Stimulated activated CD4-positive, alpha-beta T cell treated with anti-CD3 and anti-CD28 coated beads, Interleukin-2, amount 100 ng/mL, for 4 hours (primary cell): Measurements from ENCODE around the gene KLHL6.
A peak's percentile ranks its signal among the peaks of the same experiment; 100 is the strongest.

Source experiments
- DNase-seq: peaks from one replicate; pipeline ENCODE4 v3.0.0-alpha.2; 2020; ENCODE audit warnings: low read depth

KLHL6 gene

GRCh38 chr3:183566880-183567279 lies 11.4 kb upstream of the KLHL6 start:
- DNase-seq: no peak

GRCh38 chr3:183564046-183564445 lies 8.5 kb upstream of the KLHL6 start:
- DNase-seq: no peak

DNA sequence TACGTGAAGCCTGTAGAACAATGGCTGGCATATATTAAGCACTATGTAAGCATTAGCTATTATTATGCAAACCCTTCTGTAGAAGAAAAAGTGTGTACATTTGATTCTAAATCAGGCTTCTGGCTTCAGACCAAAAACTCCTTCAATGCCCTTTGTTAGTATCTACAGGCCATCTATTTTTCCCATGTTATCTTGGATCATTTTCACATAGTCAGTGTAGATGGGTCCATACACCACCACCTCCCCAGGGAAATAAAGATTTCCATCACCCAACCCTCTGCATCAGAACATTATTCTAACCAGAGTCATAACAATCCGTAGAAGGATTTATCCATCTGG lies 8.0 kb upstream of the KLHL6 start:
- no peak for DNase-seq

GRCh38 chr3:183560607-183561006 lies 5.1 kb upstream of the KLHL6 start:
- DNase-seq: no peak

GRCh38 chr3:183558495-183558894 lies 3.0 kb upstream of the KLHL6 start:
- no peak for DNase-seq

- DNase-seq: no peak
Measured at GRCh38 chr3:183556722-183557121, 1.2 kb upstream of the KLHL6 start.

DNA sequence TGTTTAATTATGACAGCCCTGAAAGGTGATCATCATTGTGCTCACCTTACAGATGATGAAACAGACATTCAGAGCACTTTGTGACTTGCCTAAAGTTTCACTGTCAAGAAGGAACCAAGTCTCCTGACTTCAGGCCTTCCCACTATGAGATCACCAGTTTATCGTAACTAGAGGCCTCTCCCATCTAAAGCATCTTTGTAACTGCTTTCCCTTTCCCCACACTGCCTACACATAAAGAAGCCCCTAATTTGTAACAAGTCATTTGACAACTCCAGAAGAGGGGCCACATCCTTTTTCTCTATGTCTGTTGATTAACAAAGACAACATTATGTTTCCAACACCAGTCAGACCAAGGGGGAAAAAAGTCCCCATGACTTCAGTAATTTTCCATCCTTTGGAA lies 1.1 kb downstream of the KLHL6 start:
- peak; percentile 8 for DNase-seq

DNA sequence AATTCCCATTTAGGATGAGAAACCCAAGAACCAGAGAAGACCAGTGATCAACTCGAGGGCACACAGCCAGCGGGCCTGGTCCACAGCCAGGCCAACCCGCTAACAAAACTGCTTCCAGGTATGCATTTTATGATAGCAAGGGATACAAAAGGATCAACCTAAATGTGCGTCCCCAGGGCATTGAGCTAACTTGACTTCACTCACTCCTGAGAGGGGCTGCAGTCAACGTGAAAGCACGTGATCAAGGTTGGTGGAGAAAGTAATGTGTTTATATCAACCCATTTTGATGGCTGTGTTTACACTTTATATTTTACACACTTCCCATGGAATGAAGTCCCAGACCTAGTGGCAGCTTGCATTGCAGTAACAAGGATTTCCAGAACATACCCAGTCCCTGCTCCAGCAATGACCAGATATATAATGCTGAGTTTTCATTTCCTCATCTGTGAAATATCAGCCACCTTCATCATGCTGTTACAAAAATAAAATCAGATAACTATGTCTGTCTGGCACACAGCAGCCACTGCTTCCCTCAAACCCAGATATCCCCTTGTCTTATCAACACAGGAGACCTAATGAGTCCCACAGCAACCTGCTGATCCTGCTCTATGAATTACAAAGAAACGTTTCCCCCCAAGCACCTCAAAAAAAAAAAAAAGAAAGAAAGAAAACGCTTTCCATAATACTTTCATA lies 2.0 kb downstream of the KLHL6 start:
- no peak for DNase-seq

DNA sequence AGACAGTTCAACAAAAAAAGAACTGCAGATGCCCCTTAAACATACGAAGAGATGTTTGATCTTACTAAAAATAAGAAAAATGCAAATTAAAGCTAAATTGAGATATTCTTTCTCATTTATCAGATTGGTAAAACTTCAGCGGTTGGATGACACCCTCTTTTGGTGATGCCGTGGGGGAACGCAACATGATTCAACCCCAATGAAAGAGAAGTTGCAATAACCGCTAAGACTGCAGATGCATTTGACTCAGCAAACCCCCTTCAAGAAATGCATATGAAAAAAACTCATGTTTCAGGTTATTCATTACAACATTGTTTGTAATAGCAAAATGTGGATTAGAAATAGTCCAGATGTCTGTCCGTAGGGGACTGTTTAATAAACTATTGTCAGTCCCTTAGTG lies 3.6 kb downstream of the KLHL6 start:
- no peak for DNase-seq

DNA sequence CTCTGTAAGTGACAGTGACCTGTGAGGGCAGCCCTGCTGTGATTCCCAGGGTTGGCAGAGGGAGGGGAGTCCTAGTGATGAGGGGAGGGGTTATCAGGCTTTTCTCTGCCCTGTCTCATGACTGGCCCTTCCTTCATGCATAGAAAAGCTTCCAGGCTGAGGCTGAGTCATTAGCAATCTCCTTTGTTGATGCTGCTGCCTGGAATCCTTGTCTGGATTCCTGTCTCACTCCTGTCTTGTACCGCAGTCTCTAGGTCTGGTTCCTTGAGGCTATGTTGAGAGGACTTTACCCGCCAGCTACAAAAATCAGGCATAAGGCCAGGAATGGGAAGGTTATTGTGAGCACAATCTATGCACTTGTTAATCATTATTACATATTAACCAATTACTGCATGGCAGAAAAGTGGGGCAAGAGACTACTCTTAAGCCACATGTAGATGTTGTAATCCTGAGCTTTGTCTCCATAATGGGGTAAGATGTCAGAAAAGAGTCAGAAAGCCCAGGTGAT lies 7.2 kb downstream of the KLHL6 start:
- DNase-seq: no peak

DNA sequence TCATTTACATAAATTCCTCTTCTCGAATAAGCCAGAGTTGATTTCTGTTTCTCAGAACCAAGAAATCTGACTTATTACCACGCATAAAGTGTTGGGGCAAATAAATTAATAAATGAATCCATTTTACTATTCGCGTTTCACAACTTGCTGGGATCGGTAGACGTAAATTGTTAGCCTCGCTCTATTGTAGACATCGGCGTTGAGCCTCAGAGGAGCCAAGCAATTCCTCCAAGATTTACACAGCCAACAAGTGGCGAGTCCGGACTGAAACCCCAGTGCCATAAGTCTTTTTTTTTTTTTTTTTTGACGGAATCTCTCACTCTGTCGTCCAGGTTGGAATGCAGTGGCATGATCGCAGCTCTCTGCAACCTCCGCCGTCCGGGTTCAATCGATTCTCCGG lies 8.9 kb downstream of the KLHL6 start:
- DNase-seq: no peak

- no peak for DNase-seq
Measured at GRCh38 chr3:183545708-183546107, 9.8 kb downstream of the KLHL6 start.

GRCh38 chr3:183542355-183542754 lies 13.2 kb downstream of the KLHL6 start:
- DNase-seq: no peak

DNA sequence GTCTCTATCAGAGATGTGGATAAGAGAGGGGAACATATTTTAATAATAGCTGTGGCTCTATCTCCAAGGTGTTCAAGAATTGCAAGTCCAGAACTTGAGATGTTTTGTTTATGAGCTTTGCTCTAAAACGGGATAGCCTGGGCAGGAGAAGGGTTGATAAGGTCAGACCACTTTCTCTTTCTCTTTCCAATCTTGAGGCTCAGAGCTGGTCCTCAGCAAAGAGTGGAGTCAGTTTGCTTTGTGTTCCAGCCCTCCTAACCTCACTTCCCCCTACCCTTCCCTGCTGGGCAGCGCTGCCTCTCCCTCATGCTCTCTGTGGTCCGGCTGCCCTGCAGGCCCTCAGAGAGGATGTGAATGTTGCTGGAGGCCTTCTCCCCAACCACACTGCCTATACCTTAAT lies 13.8 kb downstream of the KLHL6 start:
- no peak for DNase-seq

GRCh38 chr3:183541235-183541655 lies 14.3 kb downstream of the KLHL6 start:
- DNase-seq: no peak

- no peak for DNase-seq
Measured at GRCh38 chr3:183540501-183541234, 14.8 kb downstream of the KLHL6 start.

- no peak for DNase-seq
Measured at GRCh38 chr3:183539811-183540210, 15.7 kb downstream of the KLHL6 start.

GRCh38 chr3:183538486-183538885 lies 17.0 kb downstream of the KLHL6 start:
- DNase-seq: no peak

GRCh38 chr3:183537295-183537730 lies 18.2 kb downstream of the KLHL6 start:
- no peak for DNase-seq

DNA sequence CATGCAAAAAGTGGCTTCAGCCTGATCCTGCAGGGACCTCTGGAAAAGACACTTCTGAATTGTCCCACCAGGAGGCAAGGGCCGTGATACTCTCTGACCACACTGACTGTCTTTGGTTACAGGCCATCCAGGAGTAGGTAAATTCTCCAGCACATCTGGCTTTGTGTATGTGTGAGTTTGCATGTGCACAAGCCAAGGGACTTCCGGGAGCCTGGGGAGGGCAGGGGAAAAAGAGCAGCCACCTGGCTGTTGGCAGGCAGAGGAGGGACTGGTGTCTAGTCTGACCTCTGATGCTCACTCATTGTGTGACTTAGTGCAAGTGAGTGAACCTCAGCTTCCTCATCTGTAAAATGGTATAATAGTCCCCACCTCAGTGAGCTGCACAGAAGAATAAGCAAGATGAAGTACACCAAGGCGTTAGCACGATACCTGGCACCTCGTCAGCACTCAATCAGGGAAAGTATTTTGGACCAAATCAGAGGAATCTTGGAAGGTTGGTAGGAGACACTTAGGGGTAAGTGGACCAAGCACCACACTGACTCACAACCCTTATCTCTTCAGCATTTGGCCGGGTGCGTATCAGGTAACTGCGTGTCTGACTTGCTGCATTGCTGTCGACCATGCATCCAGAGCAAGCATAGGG lies 19.1 kb downstream of the KLHL6 start:
- no peak for DNase-seq

DNA sequence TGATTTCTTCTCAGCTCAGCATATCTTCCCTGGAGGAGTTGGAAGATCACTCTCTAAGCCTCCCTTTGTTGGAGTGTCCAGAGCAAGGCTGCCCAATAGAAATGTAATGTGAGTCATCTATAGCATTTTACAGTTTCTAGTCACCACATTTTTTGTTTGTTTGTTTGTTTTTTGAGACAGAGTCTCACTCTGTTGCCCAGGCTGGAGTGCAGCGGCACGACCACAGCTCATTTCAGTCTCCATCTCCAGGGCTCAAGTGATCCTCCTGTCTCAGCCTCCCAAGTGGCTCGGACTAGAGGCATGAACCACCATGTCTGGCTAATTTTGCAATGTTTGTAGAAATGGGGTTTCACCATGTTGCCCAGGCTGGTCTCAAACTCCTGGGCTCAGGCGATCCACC lies 21.3 kb downstream of the KLHL6 start:
- DNase-seq: no peak

- no peak for DNase-seq
Measured at GRCh38 chr3:183533412-183534132, 21.9 kb downstream of the KLHL6 start.
